Spleen (tissue), 11 donors: Measurements from ENCODE around the gene MAP4K2. TPM values are rescaled to one million over a fixed set of nuclear protein-coding genes. Genes with fewer than 3 reads are reported as not detected.
A peak's percentile ranks its signal among the peaks of the same experiment; 100 is the strongest.

Source experiments
- DNase-seq: peaks from one replicate; pipeline ENCODE4 v3.0.0-alpha.2; 2020
- H3K27ac ChIP-seq, 8 donors: fragments of 200-600 bp; sonication (generic) in 7 of 8; 1 replicate in 4 of 8; 2 replicates in 4 of 8; pipeline versions ENCODE4 v1.5.0 to v1.8.0; 2016 to 2021; ENCODE audit warnings: inconsistent platforms in 4 of 8, mild to moderate bottlenecking in 4 of 8, moderate library complexity in 1 of 8
- H3K27me3 ChIP-seq, 7 donors: fragments of 200-600 bp; sonication (generic) in 6 of 7; replicated peaks in 1 of 7; 1 replicate in 4 of 7; 2 replicates in 3 of 7; pipeline versions ENCODE4 v1.5.0 to v1.8.0; 2016 to 2021; ENCODE audit warnings: inconsistent platforms in 3 of 7, mild to moderate bottlenecking in 1 of 7
- H3K36me3 ChIP-seq, 6 donors: fragments of 200-600 bp; sonication (generic) in 5 of 6; 1 replicate in 4 of 6; 2 replicates in 2 of 6; pipeline versions ENCODE4 v1.5.0 to v1.8.0; 2016 to 2021; ENCODE audit warnings: inconsistent platforms in 2 of 6
- H3K4me1 ChIP-seq, 6 donors: fragments of 200-600 bp; sonication (generic) in 5 of 6; 1 replicate in 3 of 6; 2 replicates in 3 of 6; pipeline versions ENCODE4 v1.5.0 to v1.8.0; 2016 to 2021; ENCODE audit warnings: inconsistent platforms in 3 of 6
- H3K4me3 ChIP-seq, 8 donors: fragments of 200-600 bp; sonication (generic) in 7 of 8; 1 replicate in 4 of 8; 2 replicates in 4 of 8; pipeline versions ENCODE4 v1.5.0 to v1.8.0; 2016 to 2021; ENCODE audit warnings: inconsistent platforms in 4 of 8, mild to moderate bottlenecking in 4 of 8, moderate library complexity in 2 of 8
- H3K9me3 ChIP-seq, 8 donors: fragments of 200-600 bp; sonication (generic) in 7 of 8; 1 replicate in 4 of 8; 2 replicates in 4 of 8; pipeline versions ENCODE4 v1.5.0 to v1.8.0; 2016 to 2021; ENCODE audit warnings: inconsistent platforms in 4 of 8
- POLR2A ChIP-seq, 3 donors: fragments of 450-650 bp; IDR thresholded peaks; one replicate each; pipeline ENCODE4 v1.5.1; 2017; ENCODE audit warnings: antibody characterized with exemption in 3 of 3, mild to moderate bottlenecking in 1 of 3
- POLR2AphosphoS5 ChIP-seq, 3 donors: sonication (generic); formaldehyde crosslinking; IDR thresholded peaks; one replicate each; pipeline ENCODE4 v1.5.1; 2017; ENCODE audit warnings: antibody characterized with exemption in 3 of 3
- WGBS, 5 donors: extraction: QIAGEN DNeasy Blood & Tissue Kit in 3 of 5; methylation state at CpG; one replicate each; pipeline versions ENCODE4 v1.1.5 to v1.1.7; 2013 to 2018; 5-methylcytosine and 5-hydroxymethylcytosine counted together
- intact Hi-C: fragments of 100-400 bp; cut with DNase I; formaldehyde crosslinking; loops from one replicate; pipeline ENCODE4 v1.15.0; 2023; ENCODE audit warnings: low total_unique reads
- polyA plus RNA-seq, 3 donors: library from polyadenylated mRNA; stranded (reverse); fragments of 200-250 nt; gene quantifications; one replicate each; pipeline ENCODE4 v1.2.1, GENCODE V29; 2013
- total RNA-seq, 7 donors: library from RNA; depleted of rRNA in 3 of 7; stranded (reverse); fragments of >200 nt in 3 of 7; fragmentation: NEBNext Ultra II Directional in 4 of 7; extraction: Animal tissue kit (Norgen Biotek cat#: 25700) in 4 of 7; gene quantifications; one replicate each; pipeline versions ENCODE4 v1.1.0 to v1.2.1, GENCODE V29; 2016 to 2021
- TF ChIP-seq, protein P1 (sequence below), 11 experiments: fragments of 200-600 bp in 7 of 11; fragments of 450-650 bp in 4 of 11; sonication (generic) in 4 of 11; IDR thresholded peaks in 8 of 11; conservative IDR thresholded peaks in 3 of 11; 1 replicate in 7 of 11; 2 replicates in 4 of 11; pipeline versions ENCODE4 v1.4.0 to v1.8.0; 2016 to 2021; ENCODE audit warnings: antibody characterized with exemption in 11 of 11, inconsistent platforms in 4 of 11, mild to moderate bottlenecking in 1 of 11
- donor health status: healthy with polysubstance abuse.
- donor health status: DM: no; HTN: no; CAD: no; lungs with moderate emphysema.
- donor health status: DM: no; HTN: no; CAD: no.
- donor health status: Bipolar disorder and iron deficiency.
- donor health status: healthy.
- donor health status: DM: no; HTN: no; CAD: no.
- donor health status: DM: yes; HTN: yes; CAD: no.

Gene MAP4K2
- total and polyA plus RNA-seq, 10 donors = 40.8 to 106 (median 60.6) TPM

DNA sequence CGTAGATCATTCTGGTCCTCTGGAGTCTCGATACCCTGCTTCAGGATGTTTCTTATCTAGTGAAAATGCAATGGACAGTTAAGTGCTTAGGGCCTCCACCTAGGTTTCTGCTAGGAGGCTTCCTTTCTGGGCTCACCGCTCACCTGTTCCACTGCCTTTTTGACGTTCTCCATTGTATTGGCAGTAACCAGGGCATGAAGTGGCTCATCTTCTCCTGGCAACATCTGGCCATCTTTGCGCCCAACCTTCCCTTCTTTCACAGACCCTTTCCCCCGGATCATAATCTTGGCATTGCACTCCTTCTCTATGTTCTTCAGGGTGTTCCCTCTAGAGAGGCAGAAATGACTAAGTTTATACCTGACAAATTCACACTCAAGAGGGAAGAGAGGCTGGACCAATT is 33.7 kb downstream of the MAP4K2 start:
- Histone ChIP-seq H3K4me3 (no peak overlapping the region), H3K27me3 (no peaks in the 10 kb centered on the region), H3K9me3 (no peaks in the 10 kb centered on the region), H3K36me3 (peaks cover 11 to 100% (median 98%) of the 10 kb centered on the region in 6 donors), H3K4me1 (peaks cover 61 to 100% (median 90%) of the 10 kb centered on the region in 6 donors), H3K27ac (peak overlapping the region in 3 of 8 donors; percentile 82 to 91 (median 82))
- DNase-seq = peak; percentile 28
- intact Hi-C loops = no loop called here
- TF ChIP-seq POLR2AphosphoS5 (IDR thresholded peaks at IDR 0.05) (peak in 1 of 3 donors; percentile 32), POLR2A (IDR thresholded peaks at IDR 0.05) (no peak)
- TF ChIP-seq, protein P1, sequence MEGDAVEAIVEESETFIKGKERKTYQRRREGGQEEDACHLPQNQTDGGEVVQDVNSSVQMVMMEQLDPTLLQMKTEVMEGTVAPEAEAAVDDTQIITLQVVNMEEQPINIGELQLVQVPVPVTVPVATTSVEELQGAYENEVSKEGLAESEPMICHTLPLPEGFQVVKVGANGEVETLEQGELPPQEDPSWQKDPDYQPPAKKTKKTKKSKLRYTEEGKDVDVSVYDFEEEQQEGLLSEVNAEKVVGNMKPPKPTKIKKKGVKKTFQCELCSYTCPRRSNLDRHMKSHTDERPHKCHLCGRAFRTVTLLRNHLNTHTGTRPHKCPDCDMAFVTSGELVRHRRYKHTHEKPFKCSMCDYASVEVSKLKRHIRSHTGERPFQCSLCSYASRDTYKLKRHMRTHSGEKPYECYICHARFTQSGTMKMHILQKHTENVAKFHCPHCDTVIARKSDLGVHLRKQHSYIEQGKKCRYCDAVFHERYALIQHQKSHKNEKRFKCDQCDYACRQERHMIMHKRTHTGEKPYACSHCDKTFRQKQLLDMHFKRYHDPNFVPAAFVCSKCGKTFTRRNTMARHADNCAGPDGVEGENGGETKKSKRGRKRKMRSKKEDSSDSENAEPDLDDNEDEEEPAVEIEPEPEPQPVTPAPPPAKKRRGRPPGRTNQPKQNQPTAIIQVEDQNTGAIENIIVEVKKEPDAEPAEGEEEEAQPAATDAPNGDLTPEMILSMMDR (IDR thresholded peaks at IDR 0.05 in 8 of 11, conservative IDR thresholded peaks at IDR 0.05 in 3 of 11) = no peak
- WGBS, 5 donors = 91 to 97% (median 93%) methylated on average over 6 of the region's 6 CpGs

DNA sequence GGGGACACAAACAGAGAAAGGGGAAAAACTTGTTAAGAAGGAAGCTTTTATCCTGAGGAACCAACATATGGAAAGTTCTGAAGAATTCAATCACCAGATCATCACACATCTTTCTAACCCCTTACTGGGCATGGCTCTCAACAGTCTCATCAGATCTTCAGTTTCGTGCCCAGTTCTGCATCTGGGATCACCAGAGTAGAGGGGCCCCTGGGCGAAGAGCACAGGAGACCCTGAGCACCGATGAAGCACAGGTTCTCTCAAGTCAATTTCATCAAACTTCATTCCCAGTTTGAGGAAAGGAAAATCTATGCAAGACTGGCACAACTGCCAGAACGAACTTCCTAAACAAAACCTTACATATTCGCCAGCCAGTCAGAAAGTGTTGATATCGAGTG is 34.7 kb downstream of the MAP4K2 start:
- peaks cover 9 to 100% (median 97%) of the 10 kb centered on the region in 6 donors for H3K36me3 ChIP-seq
- TF ChIP-seq, protein P1 (IDR thresholded peaks at IDR 0.05 in 8 of 11, conservative IDR thresholded peaks at IDR 0.05 in 3 of 11) = no peak
- TF ChIP-seq POLR2AphosphoS5 (IDR thresholded peaks at IDR 0.05) = no peak
- no peak for TF ChIP-seq POLR2A (IDR thresholded peaks at IDR 0.05)
- peak overlapping the region in 5 of 8 donors; percentile 36 to 91 (median 82) for H3K27ac ChIP-seq
- no peaks in the 10 kb centered on the region for H3K27me3 ChIP-seq
- WGBS, 5 donors = 82 to 93% (median 89%) methylated on average over 6 of the region's 6 CpGs
- intact Hi-C loops = no loop called here
- no peaks in the 10 kb centered on the region for H3K9me3 ChIP-seq
- H3K4me1 ChIP-seq = peaks cover 61 to 100% (median 90%) of the 10 kb centered on the region in 6 donors
- DNase-seq = no peak
- H3K4me3 ChIP-seq = peak overlapping the region in 1 of 8 donors; percentile 20

DNA sequence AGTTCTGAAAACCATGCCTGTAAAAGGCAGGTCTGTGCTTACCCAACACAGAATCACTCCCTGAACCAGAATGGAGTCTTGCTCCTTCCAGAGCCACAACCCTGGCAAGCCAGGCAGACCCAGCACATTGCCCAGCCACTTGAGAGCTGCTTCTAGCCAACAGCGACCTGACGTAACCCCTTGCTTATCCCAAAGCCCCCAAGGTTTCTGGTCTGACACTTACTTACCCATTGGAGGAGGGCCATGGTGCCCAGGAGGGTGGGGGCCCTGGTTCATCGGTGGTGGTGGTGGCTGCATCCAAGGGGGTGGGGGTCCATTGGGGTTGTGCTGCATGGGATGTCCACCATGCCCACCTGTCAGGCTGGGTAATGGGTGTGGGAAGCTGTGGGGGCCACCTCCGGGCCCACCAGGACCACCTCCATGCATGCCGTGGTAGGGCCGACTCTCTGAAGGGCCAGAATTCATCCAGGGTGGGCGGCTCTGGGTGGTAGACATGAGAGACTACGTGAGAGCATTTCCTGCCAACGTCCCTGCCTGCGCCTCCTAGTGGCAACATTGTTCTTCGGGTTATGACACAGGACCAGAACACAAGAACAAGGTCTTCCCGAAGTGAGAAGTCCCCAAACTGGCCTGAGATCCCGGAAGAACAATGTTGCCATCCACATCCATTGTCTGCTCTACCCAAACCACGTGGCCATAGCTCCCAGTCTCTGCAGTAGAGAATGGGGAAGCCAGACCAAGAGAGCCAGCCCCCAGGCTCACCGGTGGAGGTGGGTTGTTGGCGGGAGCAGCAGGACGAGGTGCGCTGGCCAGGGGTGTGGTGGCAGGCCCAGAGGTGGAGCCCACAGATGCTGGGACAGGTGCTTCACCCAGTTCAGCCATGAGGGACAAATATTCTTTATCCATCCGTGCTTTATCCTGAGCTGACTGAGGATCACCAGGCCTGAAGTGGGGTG is 35.4 kb downstream of the MAP4K2 start:
- no peaks in the 10 kb centered on the region for H3K9me3 ChIP-seq
- WGBS, 5 donors = 47 to 76% (median 52%) methylated on average over 9 to 19 of the region's 19 CpGs
- peaks cover 4 to 100% (median 93%) of the 10 kb centered on the region in 6 donors for H3K36me3 ChIP-seq
- peaks cover 61 to 100% (median 90%) of the 10 kb centered on the region in 6 donors for H3K4me1 ChIP-seq
- no peaks in the 10 kb centered on the region for H3K27me3 ChIP-seq
- H3K27ac ChIP-seq = peak overlapping the region; percentile 36 to 91 (median 65)
- TF ChIP-seq, protein P1 (IDR thresholded peaks at IDR 0.05 in 8 of 11, conservative IDR thresholded peaks at IDR 0.05 in 3 of 11) = peak; percentile 54 to 84 (median 81)
- TF ChIP-seq POLR2A (IDR thresholded peaks at IDR 0.05) (no peak), POLR2AphosphoS5 (IDR thresholded peaks at IDR 0.05) (peak; percentile 60 to 72 (median 71))
- intact Hi-C loops = no loop called here
- H3K4me3 ChIP-seq = peak overlapping the region in 1 of 8 donors; percentile 20
- DNase-seq = peak; percentile 91

DNA sequence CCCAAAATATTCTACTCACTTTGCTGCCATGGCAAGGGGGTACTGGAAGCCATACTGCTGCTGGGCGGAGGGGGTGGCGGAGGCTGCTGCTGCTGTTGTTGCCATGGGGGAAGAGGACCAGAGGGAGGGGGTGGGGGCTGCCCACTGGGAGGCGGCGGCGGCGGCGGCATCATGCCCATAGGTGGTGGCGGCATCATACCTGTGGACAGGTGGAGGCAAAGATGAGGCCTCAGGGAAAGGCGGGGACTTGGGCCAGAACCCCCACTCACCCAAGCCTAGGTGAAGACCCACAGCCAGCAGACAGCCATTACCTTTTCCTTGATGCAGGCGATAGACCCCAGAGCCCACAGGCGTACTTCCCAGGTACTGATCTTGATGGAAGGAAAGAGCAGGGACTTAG is 36.1 kb downstream of the MAP4K2 start:
- H3K4me3 ChIP-seq = no peak overlapping the region
- TF ChIP-seq POLR2A (IDR thresholded peaks at IDR 0.05) = no peak
- TF ChIP-seq, protein P1 (IDR thresholded peaks at IDR 0.05 in 8 of 11, conservative IDR thresholded peaks at IDR 0.05 in 3 of 11) = no peak
- TF ChIP-seq POLR2AphosphoS5 (IDR thresholded peaks at IDR 0.05) = no peak
- H3K27me3 ChIP-seq = no peaks in the 10 kb centered on the region
- DNase-seq = peak; percentile 75
- peaks cover 4 to 100% (median 89%) of the 10 kb centered on the region in 6 donors for H3K36me3 ChIP-seq
- intact Hi-C loops = no loop called here
- no peaks in the 10 kb centered on the region for H3K9me3 ChIP-seq
- H3K27ac ChIP-seq = peak overlapping the region; percentile 36 to 91 (median 65)
- H3K4me1 ChIP-seq = peaks cover 61 to 100% (median 90%) of the 10 kb centered on the region in 6 donors
- WGBS, 5 donors = 94 to 99% (median 97%) methylated on average over 11 of the region's 11 CpGs
